K562 (cell line): ENCODE measurements around the gene SMAD3. TPM values are rescaled to one million over a fixed set of nuclear protein-coding genes. Genes with fewer than 3 reads are reported as not detected.

Experiments used
- ATAC-seq: fragments of 200-7000 bp; cut with Tn5 transposase; 3 replicates; pipeline ENCODE4 v1.9.1; 2020; ENCODE audit warnings: moderate library complexity
- BruUV-seq: library from RNA; stranded (reverse); fragments of 400-500 nt; replicated peaks from 2 replicates; lab custom pipeline; 2021; lab: Mats Ljungman, UMichigan
- CTCF ChIA-PET: fragments of 300-600 bp; formaldehyde crosslinking; extraction: SDS; loops from one replicate; lab custom pipeline; 2021; ENCODE audit warnings: low intra/inter-chr PET ratio; lab: Yijun Ruan, JAX
- POLR2A ChIA-PET: fragments of 300-600, 350-650 bp; sonication (Branson Sonifier 250); formaldehyde crosslinking; extraction: SDS; loops from one replicate; lab custom pipeline; 2021; ENCODE audit warnings: antibody characterized with exemption, inconsistent platforms; lab: Yijun Ruan, JAX
- DNase-seq, 4 experiments: peaks; one replicate each; pipeline versions ENCODE4 v3.0.0 to v3.0.0-alpha.2; 2011 to 2018; ENCODE audit warnings: low spot score in 3 of 4, mixed read lengths in 3 of 4; ENCODE audit errors: extremely low read depth in 1 of 4
- FAIRE-seq: peaks from 2 replicates; lab custom pipeline; 2011; peaks lifted over from hg19 to GRCh38; lab: Jason Lieb, UNC
- H2AFZ ChIP-seq: 2 replicates; pipeline ENCODE4 v1.6.0; 2011; ENCODE audit warnings: low read depth, low read length, control low read depth, inconsistent platforms
- H3K27ac ChIP-seq: fragments of 200-600 bp; 3 replicates; pipeline ENCODE4 v1.8.0; 2011; ENCODE audit warnings: low read depth, mild to moderate bottlenecking, control low read depth, inconsistent platforms, low read length, moderate library complexity, mixed read lengths; ENCODE audit errors: extremely low read depth
- H3K27me3 ChIP-seq, 2 experiments: fragments of 300-600 bp in 1 of 2; 2 replicates in 1 of 2; 3 replicates in 1 of 2; pipeline versions ENCODE4 v1.6.0 to v1.8.0; 2011; ENCODE audit warnings: inconsistent platforms in 2 of 2, low read length in 2 of 2, mild to moderate bottlenecking in 1 of 2, mixed read lengths in 1 of 2, moderate library complexity in 1 of 2; ENCODE audit not compliant: control insufficient read depth in 2 of 2, insufficient read depth in 2 of 2
- H3K36me3 ChIP-seq: fragments of 300-600 bp; 3 replicates; pipeline ENCODE4 v1.8.0; 2011; ENCODE audit warnings: mild to moderate bottlenecking, low read length, inconsistent platforms; ENCODE audit not compliant: control insufficient read depth, insufficient read depth
- H3K4me1 ChIP-seq, 2 experiments: fragments of 200-600 bp in 1 of 2; replicated peaks in 1 of 2; 2 replicates in 1 of 2; 3 replicates in 1 of 2; pipeline versions ENCODE4 v1.5.1 to v1.8.0; 2011; ENCODE audit warnings: inconsistent platforms in 2 of 2, low read length in 2 of 2, mild to moderate bottlenecking in 1 of 2, mixed read lengths in 1 of 2, moderate library complexity in 1 of 2; ENCODE audit not compliant: control insufficient read depth in 2 of 2, insufficient read depth in 2 of 2
- H3K4me2 ChIP-seq: 2 replicates; pipeline ENCODE4 v1.6.1; 2011; ENCODE audit warnings: low read length, control low read depth, inconsistent platforms, mixed read lengths; ENCODE audit not compliant: insufficient read depth
- H3K4me3 ChIP-seq: fragments of 200-600 bp; sonication (generic), shearing (Covaris generic); 2 replicates; pipeline ENCODE4 v1.5.1; 2016; ENCODE audit warnings: control low read depth, inconsistent platforms
- H3K79me2 ChIP-seq: fragments of 200-600 bp; 3 replicates; pipeline ENCODE4 v1.8.0; 2011; ENCODE audit warnings: low read length, inconsistent platforms; ENCODE audit not compliant: control insufficient read depth, insufficient read depth
- H3K9ac ChIP-seq, 2 experiments: 2 replicates each; pipeline versions ENCODE4 v1.6.0 to v1.6.1; 2011; ENCODE audit warnings: low read depth in 2 of 2, low read length in 2 of 2, control low read depth in 1 of 2, inconsistent platforms in 1 of 2, mild to moderate bottlenecking in 1 of 2, mixed read lengths in 1 of 2; ENCODE audit not compliant: insufficient read depth in 1 of 2
- H3K9me1 ChIP-seq: one replicate; pipeline ENCODE4 v1.6.0; 2011; ENCODE audit warnings: inconsistent platforms, mild to moderate bottlenecking, low read length, moderate library complexity; ENCODE audit not compliant: control insufficient read depth, insufficient read depth
- H3K9me3 ChIP-seq: replicated peaks from 2 replicates; pipeline ENCODE4 v1.5.1; 2011; ENCODE audit warnings: low read depth, low read length, inconsistent platforms; ENCODE audit not compliant: control insufficient read depth, insufficient read depth
- H4K20me1 ChIP-seq: replicated peaks from 2 replicates; pipeline ENCODE4 v1.6.1; 2011; ENCODE audit warnings: low read length, inconsistent platforms, mixed read lengths; ENCODE audit not compliant: control insufficient read depth, insufficient read depth
- HES1 ChIP-seq: fragments of 450-650 bp; IDR thresholded peaks from 2 replicates; pipeline ENCODE4 v1.6.1; 2016; ENCODE audit warnings: low read depth, mild to moderate bottlenecking, moderate library complexity
- HMG20A ChIP-seq: fragments of 450-650 bp; formaldehyde crosslinking; conservative IDR thresholded peaks from 2 replicates; pipeline ENCODE4 v1.4.0; 2020; ENCODE audit warnings: mild to moderate bottlenecking, mixed read lengths
- KAT2B ChIP-seq: IDR thresholded peaks from one replicate; pipeline ENCODE4 v1.6.1; 2012; ENCODE audit warnings: low read depth, mild to moderate bottlenecking, control low read depth, inconsistent platforms, low read length, moderate library complexity
- MXI1 ChIP-seq: IDR thresholded peaks from 2 replicates; pipeline ENCODE4 v1.6.1; 2011; ENCODE audit warnings: low read depth, mild to moderate bottlenecking, improper control_type of control experiment, low read length
- NR3C1 ChIP-seq: sonication (generic); formaldehyde crosslinking; IDR thresholded peaks from 2 replicates; pipeline ENCODE4 v1.8.1; 2022; ENCODE audit warnings: missing genetic modification reagents
- NR4A1 ChIP-seq, 2 experiments: fragments of 250-450 bp in 1 of 2; fragments of 450-650 bp in 1 of 2; sonication (Bioruptor Pico) in 1 of 2; IDR thresholded peaks; 2 replicates each; pipeline versions ENCODE4 v1.4.0 to v1.6.1; 2016 to 2020; ENCODE audit warnings: mild to moderate bottlenecking in 2 of 2, missing compliant biosample characterization in 1 of 2, missing genetic modification characterization in 1 of 2, moderate library complexity in 1 of 2
- RAD21 ChIP-seq, 2 experiments: fragments of 250-450 bp in 1 of 2; fragments of 450-650 bp in 1 of 2; sonication (Bioruptor Pico) in 1 of 2; formaldehyde crosslinking in 1 of 2; IDR thresholded peaks in 1 of 2; conservative IDR thresholded peaks in 1 of 2; 2 replicates each; pipeline versions ENCODE4 v1.4.0 to v1.8.0; 2020 to 2022; ENCODE audit warnings: mild to moderate bottlenecking in 2 of 2, moderate library complexity in 1 of 2
- ZNF445 ChIP-seq: fragments of 250-450 bp; sonication (Bioruptor Pico); IDR thresholded peaks from 2 replicates; pipeline ENCODE4 v1.4.0; 2020; ENCODE audit warnings: low read depth, mild to moderate bottlenecking, moderate library complexity
- WGBS: fragments of 100-300 bp; shearing (Covaris generic); methylation state at CpG from one replicate; pipeline ENCODE4 v1.1.6; 2016; ENCODE audit warnings: low coverage, mixed read lengths; ENCODE audit not compliant: insufficient coverage; ENCODE audit errors: missing lambda C conversion rate; 5-methylcytosine and 5-hydroxymethylcytosine counted together
- in situ Hi-C: fragments of 300-500 bp; cut with MboI; formaldehyde crosslinking; loops from 4 replicates; pipeline ENCODE4 v1.15.0; 2018; ENCODE audit warnings: inconsistent platforms, mixed read lengths
- intact Hi-C: fragments of 100-400 bp; cut with micrococcal nuclease; formaldehyde crosslinking; loops from 2 replicates; pipeline ENCODE4 v1.14.2; 2022
- polyA plus RNA-seq, 8 experiments: library from polyadenylated mRNA; depleted of rRNA in 4 of 8; stranded (reverse) in 5 of 8; unstranded in 3 of 8; fragments of >200 nt; fragmentation: Nextera tagmentation in 2 of 8; fragmentation: Illumina TruSeq in 1 of 8; extraction: Ambion mirVana in 2 of 8; extraction: Trizol in 1 of 8; gene quantifications; 2 replicates each; pipeline versions ENCODE4 v1.2.1 to v1.2.3, GENCODE V29; 2011 to 2014; ENCODE audit warnings: inconsistent platforms in 1 of 8, missing spikeins in 1 of 8
- total RNA-seq, 7 experiments: library from RNA; depleted of rRNA in 6 of 7; stranded (reverse); fragments of >200 nt in 6 of 7; fragmentation: Illumina TruSeq in 2 of 7; extraction: Trizol in 2 of 7; gene quantifications; 2 replicates each; pipeline versions ENCODE4 v1.2.1 to v1.2.3, GENCODE V29; 2011 to 2021; ENCODE audit warnings: low replicate concordance in 1 of 7
- TF ChIP-seq, protein P1 (sequence below), 2 experiments: fragments of 200-800 bp in 1 of 2; sonication (Bioruptor generic) in 1 of 2; sonication (generic) in 1 of 2; formaldehyde crosslinking in 1 of 2; IDR thresholded peaks in 1 of 2; conservative IDR thresholded peaks in 1 of 2; 2 replicates each; pipeline versions ENCODE4 v1.5.0 to v1.6.1; 2016 to 2020; ENCODE audit warnings: missing compliant biosample characterization in 1 of 2, missing genetic modification characterization in 1 of 2, missing genetic modification reagents in 1 of 2

SMAD3 gene
- total and polyA plus RNA-seq, 9 of the 15 experiments (the other 6 are each of a cell fraction or from before 2014, with no cell fraction given), result 4.3 to 39.2 (median 11.1) TPM

DNA sequence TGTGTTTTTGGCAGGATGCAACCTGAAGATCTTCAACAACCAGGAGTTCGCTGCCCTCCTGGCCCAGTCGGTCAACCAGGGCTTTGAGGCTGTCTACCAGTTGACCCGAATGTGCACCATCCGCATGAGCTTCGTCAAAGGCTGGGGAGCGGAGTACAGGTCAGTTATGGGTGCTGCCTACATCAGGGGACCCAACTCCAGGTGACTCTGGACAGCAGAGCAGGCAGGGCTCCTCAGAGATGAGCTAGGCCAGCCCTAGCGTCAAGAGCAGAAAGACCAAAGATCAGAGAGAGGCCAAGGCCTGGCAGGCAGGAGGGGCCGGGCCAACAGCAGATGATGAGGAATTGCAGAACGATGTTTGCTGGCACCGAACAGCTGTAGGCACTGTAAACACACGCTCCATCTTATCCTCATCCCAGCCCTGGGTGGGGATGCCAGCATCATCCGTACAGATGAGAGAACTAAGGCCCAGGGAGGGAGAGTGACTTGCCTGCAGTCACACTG is 122.0 kb downstream of the SMAD3 start:
- no peak for TF ChIP-seq NR4A1 (CRISPR knock-in tag; IDR thresholded peaks at IDR 0.05)
- no peak for TF ChIP-seq NR4A1 (tag; IDR thresholded peaks at IDR 0.05)
- TF ChIP-seq KAT2B, result no peak
- no peak for TF ChIP-seq NR3C1
- TF ChIP-seq, protein P1, sequence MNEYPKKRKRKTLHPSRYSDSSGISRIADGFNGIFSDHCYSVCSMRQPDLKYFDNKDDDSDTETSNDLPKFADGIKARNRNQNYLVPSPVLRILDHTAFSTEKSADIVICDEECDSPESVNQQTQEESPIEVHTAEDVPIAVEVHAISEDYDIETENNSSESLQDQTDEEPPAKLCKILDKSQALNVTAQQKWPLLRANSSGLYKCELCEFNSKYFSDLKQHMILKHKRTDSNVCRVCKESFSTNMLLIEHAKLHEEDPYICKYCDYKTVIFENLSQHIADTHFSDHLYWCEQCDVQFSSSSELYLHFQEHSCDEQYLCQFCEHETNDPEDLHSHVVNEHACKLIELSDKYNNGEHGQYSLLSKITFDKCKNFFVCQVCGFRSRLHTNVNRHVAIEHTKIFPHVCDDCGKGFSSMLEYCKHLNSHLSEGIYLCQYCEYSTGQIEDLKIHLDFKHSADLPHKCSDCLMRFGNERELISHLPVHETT (CRISPR knock-in tag; conservative IDR thresholded peaks at IDR 0.05 in 1 of 2, IDR thresholded peaks at IDR 0.05 in 1 of 2), result no peak
- no peak for TF ChIP-seq HES1
- TF ChIP-seq ZNF445 (CRISPR knock-in tag), result no peak
- no peak for TF ChIP-seq RAD21 (CRISPR knock-in tag; conservative IDR thresholded peaks at IDR 0.05 in 1 of 2, IDR thresholded peaks at IDR 0.05 in 1 of 2)
- TF ChIP-seq HMG20A (CRISPR knock-in tag), result no peak
- no peak for TF ChIP-seq MXI1
- Histone ChIP-seq H3K27me3 (no peaks in the 10 kb centered on the region), H3K27ac (no peak overlapping the region; the same call in 2 of the 3 replicates), H3K9ac (no peak overlapping the region), H3K9me3 (no peaks in the 10 kb centered on the region), H3K4me3 (no peak overlapping the region), H3K9me1 (peaks cover 4% of the 10 kb centered on the region), H3K4me1 (no peaks in the 10 kb centered on the region), H3K79me2 (no peaks in the 10 kb centered on the region), H2AFZ (no peak overlapping the region), H3K4me2 (no peak overlapping the region), H4K20me1 (no peaks in the 10 kb centered on the region), H3K36me3 (peaks cover 71% of the 10 kb centered on the region; the same call in 2 of the 3 replicates)
- ATAC-seq (no peak), DNase-seq (no peak), FAIRE-seq (no peak)
- CTCF ChIA-PET, result no interaction called here
- no TSS peak for BruUV-seq
- 90% methylated on average over 12 of the region's 12 CpGs for WGBS
- in situ Hi-C loops (no loop called here), intact Hi-C loops (no loop called here)
- POLR2A ChIA-PET, result interaction anchor here (1.0 to 1.4 kb wide), 2 partner anchors 11 to 42 kb away, joined by 3 to 10 read pairs; no protein-coding TSS in a partner anchor
